HepG2 (cell line): ENCODE results near the gene GPN1. TPM values are rescaled to one million over a fixed set of nuclear protein-coding genes. Genes with fewer than 3 reads are reported as not detected.

ENCODE experiments used
- ATAC-seq: fragments of 200-7000 bp; cut with Tn5 transposase; 3 replicates; pipeline ENCODE4 v1.9.1; 2020; ENCODE audit warnings: mild to moderate bottlenecking, moderate library complexity
- BruUV-seq: library from RNA; stranded (reverse); fragments of 400-500 nt; replicated peaks from 2 replicates; lab custom pipeline; 2021; lab: Mats Ljungman, UMichigan
- CTCF ChIA-PET: fragments of 300-600 bp; formaldehyde crosslinking; extraction: SDS; loops from one replicate; lab custom pipeline; 2021; ENCODE audit warnings: low total read pairs, inconsistent platforms, low intra/inter-chr PET ratio; lab: Yijun Ruan, JAX
- POLR2A ChIA-PET: fragments of 350-600 bp; sonication (Branson Sonifier 250); formaldehyde crosslinking; loops from one replicate; lab custom pipeline; 2020; ENCODE audit warnings: antibody characterized with exemption, inconsistent platforms; lab: Yijun Ruan, JAX
- DNase-seq: peaks from one replicate; pipeline ENCODE4 v3.0.0-alpha.2; 2015; ENCODE audit warnings: low spot score
- FAIRE-seq: peaks from 3 replicates; lab custom pipeline; 2011; peaks lifted over from hg19 to GRCh38; lab: Jason Lieb, UNC
- H2AFZ ChIP-seq: one replicate; pipeline ENCODE4 v1.6.1; 2011; ENCODE audit warnings: low read length, inconsistent platforms
- H3K27ac ChIP-seq: fragments of 300-600 bp; 3 replicates; pipeline ENCODE4 v1.8.0; 2011; ENCODE audit warnings: mixed run types, mild to moderate bottlenecking, mixed read lengths, low read length, inconsistent platforms; ENCODE audit not compliant: insufficient read depth; ENCODE audit errors: extremely low read length
- H3K27me3 ChIP-seq, 2 experiments: fragments of 200-600 bp in 1 of 2; 2 replicates in 1 of 2; 3 replicates in 1 of 2; pipeline versions ENCODE4 v1.6.0 to v1.8.0; 2011; ENCODE audit warnings: low read length in 2 of 2, mild to moderate bottlenecking in 2 of 2, moderate library complexity in 2 of 2, inconsistent platforms in 1 of 2; ENCODE audit not compliant: insufficient read depth in 2 of 2, control insufficient read depth in 1 of 2
- H3K36me3 ChIP-seq, 2 experiments: fragments of 200-600 bp in 1 of 2; replicated peaks in 1 of 2; 2 replicates in 1 of 2; 3 replicates in 1 of 2; pipeline versions ENCODE4 v1.5.1 to v1.8.0; 2011; ENCODE audit warnings: low read length in 2 of 2, inconsistent platforms in 1 of 2; ENCODE audit not compliant: insufficient read depth in 2 of 2, control insufficient read depth in 1 of 2
- H3K4me1 ChIP-seq: 2 replicates; pipeline ENCODE4 v1.5.1; 2012; ENCODE audit warnings: low read length, inconsistent platforms; ENCODE audit not compliant: insufficient read depth
- H3K4me2 ChIP-seq: 2 replicates; pipeline ENCODE4 v1.6.0; 2011; ENCODE audit warnings: low read depth, low read length, inconsistent platforms
- H3K4me3 ChIP-seq, 3 experiments: fragments of 200-600 bp in 1 of 3; sonication (generic), shearing (Covaris generic) in 1 of 3; replicated peaks in 1 of 3; 2 replicates each; pipeline ENCODE4 v1.5.1; 2011 to 2016; ENCODE audit warnings: low read length in 3 of 3, inconsistent platforms in 2 of 3, low read depth in 2 of 3, mild to moderate bottlenecking in 2 of 3, control low read depth in 1 of 3, mixed read lengths in 1 of 3; ENCODE audit not compliant: insufficient read depth in 1 of 3
- H3K79me2 ChIP-seq: one replicate; pipeline ENCODE4 v1.6.1; 2011; ENCODE audit warnings: low read length, inconsistent platforms; ENCODE audit not compliant: insufficient read depth
- H3K9ac ChIP-seq: 2 replicates; pipeline ENCODE4 v1.6.0; 2011; ENCODE audit warnings: mild to moderate bottlenecking, low read depth, low read length, inconsistent platforms; ENCODE audit not compliant: insufficient read depth
- H3K9me3 ChIP-seq: 2 replicates; pipeline ENCODE4 v1.5.1; 2012; ENCODE audit warnings: mild to moderate bottlenecking, low read length
- H4K20me1 ChIP-seq: 2 replicates; pipeline ENCODE4 v1.6.0; 2011; ENCODE audit warnings: inconsistent platforms, mild to moderate bottlenecking, low read length, moderate library complexity; ENCODE audit not compliant: insufficient read depth
- AGO1 ChIP-seq: fragments of 200-400 bp; formaldehyde crosslinking; IDR thresholded peaks from 2 replicates; pipeline ENCODE4 v1.6.1; 2017; ENCODE audit warnings: mild to moderate bottlenecking, low read depth, low read length, moderate library complexity; ENCODE audit not compliant: poor library complexity, severe bottlenecking
- AHR ChIP-seq: IDR thresholded peaks from 2 replicates; pipeline ENCODE4 v1.6.1; 2018; ENCODE audit warnings: missing genetic modification reagents, missing compliant biosample characterization
- FOSL2 ChIP-seq: sonication (generic); formaldehyde crosslinking; IDR thresholded peaks from 2 replicates; pipeline ENCODE4 v1.4.0; 2020; ENCODE audit warnings: missing genetic modification reagents
- SKI ChIP-seq: fragments of 450-650 bp; IDR thresholded peaks from one replicate; pipeline ENCODE4 v1.6.1; 2018; ENCODE audit warnings: mild to moderate bottlenecking; ENCODE audit not compliant: partially characterized antibody
- ZBTB4 ChIP-seq: sonication (generic); formaldehyde crosslinking; IDR thresholded peaks from 2 replicates; pipeline ENCODE4 v1.4.0; 2020; ENCODE audit warnings: missing genetic modification reagents, mild to moderate bottlenecking, borderline replicate concordance
- ZFP36L2 ChIP-seq: sonication (generic); formaldehyde crosslinking; IDR thresholded peaks from 2 replicates; pipeline ENCODE4 v1.4.0; 2020; ENCODE audit warnings: missing genetic modification reagents
- ZNF292 ChIP-seq: sonication (generic); formaldehyde crosslinking; IDR thresholded peaks from 2 replicates; pipeline ENCODE4 v1.8.1; 2022; ENCODE audit warnings: mild to moderate bottlenecking, low read depth, missing genetic modification reagents, borderline replicate concordance
- ZNF598 ChIP-seq: sonication (generic); formaldehyde crosslinking; IDR thresholded peaks from 2 replicates; pipeline ENCODE4 v1.5.1; 2020; ENCODE audit warnings: mild to moderate bottlenecking, missing genetic modification reagents, borderline replicate concordance
- ZNF777 ChIP-seq: sonication (generic); formaldehyde crosslinking; IDR thresholded peaks from 2 replicates; pipeline ENCODE4 v1.4.0; 2020; ENCODE audit warnings: missing genetic modification reagents
- ZNF790 ChIP-seq: sonication (generic); formaldehyde crosslinking; IDR thresholded peaks from 2 replicates; pipeline ENCODE4 v1.8.0; 2022; ENCODE audit warnings: missing genetic modification reagents, mild to moderate bottlenecking, borderline replicate concordance
- ZNF839 ChIP-seq: sonication (generic); formaldehyde crosslinking; IDR thresholded peaks from 2 replicates; pipeline ENCODE4 v1.4.0; 2020; ENCODE audit warnings: missing genetic modification reagents, mild to moderate bottlenecking, borderline replicate concordance
- ZNF850 ChIP-seq: sonication (generic); formaldehyde crosslinking; conservative IDR thresholded peaks from 2 replicates; pipeline ENCODE4 v1.9.0; 2021; ENCODE audit warnings: mild to moderate bottlenecking, missing genetic modification reagents
- WGBS: methylation state at CpG from one replicate; pipeline ENCODE4 v1.1.6; 2017; ENCODE audit warnings: low lambda C conversion rate; 5-methylcytosine and 5-hydroxymethylcytosine counted together
- in situ Hi-C: cut with HindIII; loops from 2 replicates; pipeline ENCODE4 v1.10.0; 2017; ENCODE audit warnings: low pct_unique_long_range_greater_than_20kb; ENCODE audit not compliant: extremely low pct_ligation_motif_present
- intact Hi-C: fragments of 100-400 bp; cut with micrococcal nuclease; formaldehyde crosslinking; loops from one replicate; pipeline ENCODE4 v1.10.0; 2022; ENCODE audit not compliant: unreplicated experiment
- polyA plus RNA-seq, 8 experiments: library from polyadenylated mRNA; depleted of rRNA in 3 of 8; stranded (reverse) in 7 of 8; unstranded in 1 of 8; fragments of >200 nt; fragmentation: Illumina TruSeq in 4 of 8; extraction: Trizol in 4 of 8; gene quantifications; 2 replicates each; pipeline versions ENCODE4 v1.2.1 to v1.2.3, GENCODE V29; 2011 to 2016; ENCODE audit warnings: low read depth in 4 of 8, missing spikeins in 1 of 8, mixed read lengths in 1 of 8; ENCODE audit not compliant: insufficient read depth in 1 of 8
- total RNA-seq, 5 experiments: library from RNA; depleted of rRNA; stranded (reverse); fragments of >200 nt; fragmentation: Illumina TruSeq; extraction: Trizol; gene quantifications; 2 replicates each; pipeline ENCODE4 v1.2.3, GENCODE V29; 2016; ENCODE audit warnings: low read depth in 1 of 5
- TF ChIP-seq, protein P1 (sequence below): sonication (generic); formaldehyde crosslinking; IDR thresholded peaks from 2 replicates; pipeline ENCODE4 v1.4.0; 2020; ENCODE audit warnings: missing genetic modification reagents

GPN1 gene
- total and polyA plus RNA-seq, 2 of the 13 experiments (the other 11 are each of a cell fraction or from before 2014, with no cell fraction given): 54.5 to 62.7 TPM

GRCh38 chr2:27638037-27638637 lies 9.3 kb downstream of the GPN1 start:
- FAIRE-seq: no peak
- no peak overlapping the region for H3K9ac ChIP-seq
- no peak overlapping the region for H3K4me3 ChIP-seq
- no peaks in the 10 kb centered on the region for H3K4me1 ChIP-seq
- no peak for ATAC-seq
- in situ Hi-C loops (no loop called here), intact Hi-C loops (no loop called here)
- no TSS peak for BruUV-seq
- no peaks in the 10 kb centered on the region for H3K9me3 ChIP-seq
- H3K36me3 ChIP-seq: peaks cover 46 to 78% of the 10 kb centered on the region in 2 experiments
- ChIA-PET POLR2A (no interaction called here), CTCF (no interaction called here)
- WGBS: 90% methylated on average over 3 of the region's 3 CpGs
- H3K27ac ChIP-seq: no peak overlapping the region
- no peaks in the 10 kb centered on the region for H4K20me1 ChIP-seq
- no peak for DNase-seq
- H3K27me3 ChIP-seq: no peaks in the 10 kb centered on the region
- no peak overlapping the region for H2AFZ ChIP-seq
- H3K79me2 ChIP-seq: no peaks in the 10 kb centered on the region
- TF ChIP-seq ZNF598 (CRISPR knock-in tag) (no peak), AHR (CRISPR knock-in tag) (no peak), AGO1 (no peak), ZNF850 (no peak), ZNF790 (CRISPR knock-in tag) (no peak), FOSL2 (CRISPR knock-in tag) (no peak), ZNF839 (CRISPR knock-in tag) (no peak), ZFP36L2 (no peak), SKI (no peak), ZNF292 (CRISPR knock-in tag) (no peak), ZBTB4 (CRISPR knock-in tag) (no peak), ZNF777 (no peak)
- TF ChIP-seq, protein P1, sequence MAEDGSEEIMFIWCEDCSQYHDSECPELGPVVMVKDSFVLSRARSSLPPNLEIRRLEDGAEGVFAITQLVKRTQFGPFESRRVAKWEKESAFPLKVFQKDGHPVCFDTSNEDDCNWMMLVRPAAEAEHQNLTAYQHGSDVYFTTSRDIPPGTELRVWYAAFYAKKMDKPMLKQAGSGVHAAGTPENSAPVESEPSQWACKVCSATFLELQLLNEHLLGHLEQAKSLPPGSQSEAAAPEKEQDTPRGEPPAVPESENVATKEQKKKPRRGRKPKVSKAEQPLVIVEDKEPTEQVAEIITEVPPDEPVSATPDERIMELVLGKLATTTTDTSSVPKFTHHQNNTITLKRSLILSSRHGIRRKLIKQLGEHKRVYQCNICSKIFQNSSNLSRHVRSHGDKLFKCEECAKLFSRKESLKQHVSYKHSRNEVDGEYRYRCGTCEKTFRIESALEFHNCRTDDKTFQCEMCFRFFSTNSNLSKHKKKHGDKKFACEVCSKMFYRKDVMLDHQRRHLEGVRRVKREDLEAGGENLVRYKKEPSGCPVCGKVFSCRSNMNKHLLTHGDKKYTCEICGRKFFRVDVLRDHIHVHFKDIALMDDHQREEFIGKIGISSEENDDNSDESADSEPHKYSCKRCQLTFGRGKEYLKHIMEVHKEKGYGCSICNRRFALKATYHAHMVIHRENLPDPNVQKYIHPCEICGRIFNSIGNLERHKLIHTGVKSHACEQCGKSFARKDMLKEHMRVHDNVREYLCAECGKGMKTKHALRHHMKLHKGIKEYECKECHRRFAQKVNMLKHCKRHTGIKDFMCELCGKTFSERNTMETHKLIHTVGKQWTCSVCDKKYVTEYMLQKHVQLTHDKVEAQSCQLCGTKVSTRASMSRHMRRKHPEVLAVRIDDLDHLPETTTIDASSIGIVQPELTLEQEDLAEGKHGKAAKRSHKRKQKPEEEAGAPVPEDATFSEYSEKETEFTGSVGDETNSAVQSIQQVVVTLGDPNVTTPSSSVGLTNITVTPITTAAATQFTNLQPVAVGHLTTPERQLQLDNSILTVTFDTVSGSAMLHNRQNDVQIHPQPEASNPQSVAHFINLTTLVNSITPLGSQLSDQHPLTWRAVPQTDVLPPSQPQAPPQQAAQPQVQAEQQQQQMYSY: no peak
- no peak overlapping the region for H3K4me2 ChIP-seq
